Upper lobe of right lung (tissue), 1 donor: ENCODE data around the gene SIGLEC9. TPM values are rescaled to one million over a fixed set of nuclear protein-coding genes. Genes with fewer than 3 reads are reported as not detected.

ENCODE experiments used
- ATAC-seq: fragments of 200-7000 bp; cut with Tn5 transposase; one replicate; pipeline ENCODE4 v1.9.1; 2020; ENCODE audit warnings: mild to moderate bottlenecking, moderate library complexity
- DNase-seq: peaks from one replicate; pipeline ENCODE4 v3.0.0-alpha.2; 2020
- H3K27ac ChIP-seq: fragments of 200-600 bp; one replicate; pipeline ENCODE4 v1.8.0; 2022
- H3K27me3 ChIP-seq: fragments of 200-600 bp; one replicate; pipeline ENCODE4 v1.8.0; 2022; ENCODE audit warnings: mild to moderate bottlenecking
- H3K36me3 ChIP-seq: fragments of 200-600 bp; one replicate; pipeline ENCODE4 v1.8.0; 2022
- H3K4me1 ChIP-seq: fragments of 200-600 bp; one replicate; pipeline ENCODE4 v1.8.0; 2022
- H3K4me3 ChIP-seq: fragments of 200-600 bp; one replicate; pipeline ENCODE4 v1.8.0; 2022; ENCODE audit warnings: mild to moderate bottlenecking
- H3K9me3 ChIP-seq: fragments of 200-600 bp; one replicate; pipeline ENCODE4 v1.8.0; 2022
- CTCF ChIP-seq: fragments of 200-600 bp; IDR thresholded peaks from one replicate; pipeline ENCODE4 v1.8.0; 2022; ENCODE audit warnings: antibody characterized with exemption
- intact Hi-C: fragments of 100-400 bp; cut with DNase I; formaldehyde crosslinking; loops from one replicate; pipeline ENCODE4 v1.11.0; 2022
- total RNA-seq: library from RNA; stranded (reverse); fragmentation: NEBNext Ultra II Directional; extraction: Animal tissue kit (Norgen Biotek cat#: 25700); gene quantifications from one replicate; pipeline ENCODE4 v1.2.1, GENCODE V29; 2021
- donor health status: DM: no; HTN: yes; CAD: no; lungs with severe emphysema.

The SIGLEC9 gene
- total RNA-seq, 1 donor from 2014 or later, result 14.5 TPM

GRCh38 chr19:51102991-51103390 lies 21.7 kb upstream of the SIGLEC9 start:
- Histone ChIP-seq H3K27ac (no peak overlapping the region), H3K36me3 (peaks cover 33% of the 10 kb centered on the region), H3K4me1 (peaks cover 12% of the 10 kb centered on the region), H3K9me3 (no peaks in the 10 kb centered on the region), H3K27me3 (no peaks in the 10 kb centered on the region), H3K4me3 (no peak overlapping the region)
- TF ChIP-seq CTCF, result no peak
- intact Hi-C loops, result no loop called here
- no peak for ATAC-seq
- no peak for DNase-seq

- H3K4me3 ChIP-seq, result no peak overlapping the region
- no peaks in the 10 kb centered on the region for H3K27me3 ChIP-seq
- no peak for ATAC-seq
- no peak for TF ChIP-seq CTCF
- intact Hi-C loops, result no loop called here
- no peak overlapping the region for H3K27ac ChIP-seq
- H3K9me3 ChIP-seq, result no peaks in the 10 kb centered on the region
- peaks cover 14% of the 10 kb centered on the region for H3K4me1 ChIP-seq
- peaks cover 33% of the 10 kb centered on the region for H3K36me3 ChIP-seq
- no peak for DNase-seq
Observed at GRCh38 chr19:51103926-51104341, 20.8 kb upstream of the SIGLEC9 start.

- ATAC-seq (peak; percentile 2), DNase-seq (no peak)
- Histone ChIP-seq H3K9me3 (no peaks in the 10 kb centered on the region), H3K4me3 (peak overlapping the region; percentile 82), H3K4me1 (peaks cover 16% of the 10 kb centered on the region), H3K36me3 (peaks cover 13% of the 10 kb centered on the region), H3K27me3 (no peaks in the 10 kb centered on the region), H3K27ac (peak overlapping the region; percentile 80)
- intact Hi-C loops, result no loop called here
- TF ChIP-seq CTCF, result no peak
Observed at GRCh38 chr19:51107406-51108065, 17.2 kb upstream of the SIGLEC9 start.

GRCh38 chr19:51108066-51108804 lies 16.5 kb upstream of the SIGLEC9 start, which contains the start of gene CTU1:
CTU1 (minus strand) TSS chr19:51108409; CDS start chr19:51104569, 3,840 bp downstream.
- peak; percentile 98 for ATAC-seq
- intact Hi-C loops, result no loop called here

GRCh38 chr19:51108805-51109146 lies 15.9 kb upstream of the SIGLEC9 start:
- peaks cover 3% of the 10 kb centered on the region for H3K36me3 ChIP-seq
- DNase-seq (no peak), ATAC-seq (peak; percentile 39)
- intact Hi-C loops, result no loop called here
- H3K27me3 ChIP-seq, result no peaks in the 10 kb centered on the region
- H3K4me3 ChIP-seq, result peak overlapping the region; percentile 82
- no peak for TF ChIP-seq CTCF
- no peaks in the 10 kb centered on the region for H3K9me3 ChIP-seq
- peak overlapping the region; percentile 80 for H3K27ac ChIP-seq
- peaks cover 16% of the 10 kb centered on the region for H3K4me1 ChIP-seq

More at GRCh38 chr19:51108066-51108804, 16.5 kb upstream of the SIGLEC9 start, which contains the start of gene CTU1:
- TF ChIP-seq CTCF, result no peak
- no peaks in the 10 kb centered on the region for H3K9me3 ChIP-seq
- no peaks in the 10 kb centered on the region for H3K27me3 ChIP-seq
- peak; percentile 99 for DNase-seq
- peak within 1 kb of the TSS; percentile 80 for H3K27ac ChIP-seq
- H3K4me3 ChIP-seq, result peak within 1 kb of the TSS; percentile 82
- H3K36me3 ChIP-seq, result peaks cover 6% of the 10 kb centered on the region
- H3K4me1 ChIP-seq, result peaks cover 16% of the 10 kb centered on the region
